Measurements from ENCODE around the gene ROR1.

The ROR1 gene

GRCh38 chr1:63845346-63845745 lies 71.5 kb downstream of the ROR1 start:
- no peak for DNase-seq (ENCODE audit: low read depth)
- no peak overlapping the region for H3K4me3 ChIP-seq (ENCODE audit: control insufficient read depth, low read depth, low read length)
- no peak for TF ChIP-seq CTCF (conservative IDR thresholded peaks at IDR 0.05; ENCODE audit: control insufficient read depth, insufficient read depth, low read depth, low read length)

- no peak for DNase-seq (ENCODE audit: low read depth)
- H3K4me3 ChIP-seq (ENCODE audit: control insufficient read depth, low read depth, low read length) = no peak overlapping the region
- TF ChIP-seq CTCF (conservative IDR thresholded peaks at IDR 0.05; ENCODE audit: control insufficient read depth, insufficient read depth, low read depth, low read length) = no peak
Observed at GRCh38 chr1:63847308-63847910, 73.6 kb downstream of the ROR1 start.

GRCh38 chr1:63848733-63849132 lies 74.9 kb downstream of the ROR1 start:
- no peak for TF ChIP-seq CTCF (conservative IDR thresholded peaks at IDR 0.05; ENCODE audit: control insufficient read depth, insufficient read depth, low read depth, low read length)
- DNase-seq (ENCODE audit: low read depth) = no peak

GRCh38 chr1:63849149-63849548 lies 75.3 kb downstream of the ROR1 start:
- no peak for TF ChIP-seq CTCF (conservative IDR thresholded peaks at IDR 0.05; ENCODE audit: control insufficient read depth, insufficient read depth, low read depth, low read length)
- DNase-seq (ENCODE audit: low read depth) = no peak

More at GRCh38 chr1:63848733-63849132, 74.9 kb downstream of the ROR1 start:
- no peak overlapping the region for H3K4me3 ChIP-seq (ENCODE audit: control insufficient read depth, low read depth, low read length)

GRCh38 chr1:63854091-63854490 lies 80.3 kb downstream of the ROR1 start:
- DNase-seq (ENCODE audit: low read depth) = no peak
- no peak for TF ChIP-seq CTCF (conservative IDR thresholded peaks at IDR 0.05; ENCODE audit: control insufficient read depth, insufficient read depth, low read depth, low read length)
- H3K4me3 ChIP-seq (ENCODE audit: control insufficient read depth, low read depth, low read length) = no peak overlapping the region

More at GRCh38 chr1:63849149-63849548, 75.3 kb downstream of the ROR1 start:
- H3K4me3 ChIP-seq (ENCODE audit: control insufficient read depth, low read depth, low read length) = no peak overlapping the region

GRCh38 chr1:63855942-63856341 lies 82.1 kb downstream of the ROR1 start:
- no peak for DNase-seq (ENCODE audit: low read depth)
- no peak for TF ChIP-seq CTCF (conservative IDR thresholded peaks at IDR 0.05; ENCODE audit: control insufficient read depth, insufficient read depth, low read depth, low read length)
- no peak overlapping the region for H3K4me3 ChIP-seq (ENCODE audit: control insufficient read depth, low read depth, low read length)

- TF ChIP-seq CTCF (conservative IDR thresholded peaks at IDR 0.05; ENCODE audit: control insufficient read depth, insufficient read depth, low read depth, low read length) = no peak
- no peak overlapping the region for H3K4me3 ChIP-seq (ENCODE audit: control insufficient read depth, low read depth, low read length)
- no peak for DNase-seq (ENCODE audit: low read depth)
Observed at GRCh38 chr1:63856924-63857323, 83.1 kb downstream of the ROR1 start.
